Gastroesophageal sphincter (tissue), 4 donors: ENCODE measurements around the gene DOK1. TPM values are rescaled to one million over a fixed set of nuclear protein-coding genes. Genes with fewer than 3 reads are reported as not detected.

Experiments used
- ATAC-seq: fragments of 150-250 bp; one replicate; pipeline ENCODE4 v1.9.1; 2016; ENCODE audit warnings: mild to moderate bottlenecking, moderate library complexity
- H3K27ac ChIP-seq, 4 donors: fragments of 200-600 bp; sonication (generic) in 3 of 4; 1 replicate in 3 of 4; 2 replicates in 1 of 4; pipeline ENCODE4 v1.5.1; 2016 to 2019
- H3K27me3 ChIP-seq: fragments of 200-600 bp; sonication (generic); one replicate; pipeline ENCODE4 v1.5.1; 2019
- H3K36me3 ChIP-seq, 2 donors: fragments of 200-600 bp; sonication (generic); one replicate each; pipeline ENCODE4 v1.5.1; 2019; ENCODE audit warnings: control low read depth in 1 of 2
- H3K4me1 ChIP-seq, 3 donors: fragments of 200-600 bp; sonication (generic); 1 replicate in 2 of 3; 2 replicates in 1 of 3; pipeline ENCODE4 v1.5.1; 2016 to 2019; ENCODE audit warnings: control low read depth in 2 of 3
- H3K4me3 ChIP-seq, 2 donors: fragments of 200-600 bp; sonication (generic); one replicate each; pipeline ENCODE4 v1.5.1; 2019; ENCODE audit warnings: mild to moderate bottlenecking in 1 of 2, moderate library complexity in 1 of 2
- H3K9me3 ChIP-seq, 3 donors: fragments of 200-600 bp; sonication (generic); one replicate each; pipeline ENCODE4 v1.5.1; 2017 to 2019; ENCODE audit warnings: control low read depth in 2 of 3
- EP300 ChIP-seq: sonication (generic); formaldehyde crosslinking; IDR thresholded peaks from one replicate; pipeline ENCODE4 v1.6.1; 2017; ENCODE audit warnings: antibody characterized with exemption, mild to moderate bottlenecking
- POLR2A ChIP-seq, 2 donors: fragments of 450-650 bp; IDR thresholded peaks; one replicate each; pipeline ENCODE4 v1.6.1; 2017; ENCODE audit warnings: antibody characterized with exemption in 2 of 2, mild to moderate bottlenecking in 2 of 2, moderate library complexity in 1 of 2
- POLR2AphosphoS5 ChIP-seq: sonication (generic); formaldehyde crosslinking; IDR thresholded peaks from one replicate; pipeline ENCODE4 v1.6.1; 2017; ENCODE audit warnings: antibody characterized with exemption
- WGBS, 2 donors: methylation state at CpG; one replicate each; pipeline ENCODE4 v1.1.5; 2018; ENCODE audit warnings: low coverage in 1 of 2; 5-methylcytosine and 5-hydroxymethylcytosine counted together
- total RNA-seq, 4 donors: library from RNA; depleted of rRNA; stranded (reverse); fragments of >200 nt; gene quantifications; one replicate each; pipeline ENCODE4 v1.1.0, GENCODE V29; 2016
- TF ChIP-seq, protein P1 (sequence below), 4 experiments: fragments of 200-600 bp in 2 of 4; fragments of 450-650 bp in 2 of 4; sonication (generic) in 1 of 4; IDR thresholded peaks; one replicate each; pipeline ENCODE4 v1.5.1; 2017 to 2019; ENCODE audit warnings: antibody characterized with exemption in 4 of 4, mild to moderate bottlenecking in 2 of 4, moderate library complexity in 2 of 4

Gene DOK1
- total RNA-seq, 4 donors from 2014 or later: 16.3 to 28.8 (median 19.5) TPM

DNA sequence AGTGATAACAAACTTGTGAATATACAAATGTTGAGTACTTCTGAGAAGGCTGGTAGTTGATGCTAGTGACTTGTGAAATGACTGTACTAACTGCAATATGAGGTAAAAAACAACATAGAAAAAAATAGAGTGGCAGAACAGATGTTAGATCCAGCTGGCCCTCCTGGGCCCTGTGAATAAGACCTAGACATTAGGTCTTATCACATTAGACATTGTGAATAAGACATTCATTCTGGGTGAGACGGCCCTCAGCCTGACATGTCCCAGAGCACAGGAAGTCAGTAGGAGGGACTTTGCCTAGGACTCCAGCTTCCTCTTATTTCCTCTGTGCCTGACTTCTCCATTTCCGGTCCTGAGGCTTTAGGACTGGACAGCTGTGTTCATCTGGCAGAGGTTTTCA, 22.9 kb downstream of the DOK1 start:
- Histone ChIP-seq H3K36me3 (no peaks in the 10 kb centered on the region), H3K27ac (no peak overlapping the region), H3K9me3 (no peaks in the 10 kb centered on the region), H3K4me1 (no peaks in the 10 kb centered on the region), H3K27me3 (peaks cover 22% of the 10 kb centered on the region), H3K4me3 (no peak overlapping the region)
- no peak for TF ChIP-seq POLR2AphosphoS5
- no peak for TF ChIP-seq EP300
- 20 to 29% methylated on average over 2 of the region's 2 CpGs for WGBS, 2 donors
- peak; percentile 58 for ATAC-seq

DNA sequence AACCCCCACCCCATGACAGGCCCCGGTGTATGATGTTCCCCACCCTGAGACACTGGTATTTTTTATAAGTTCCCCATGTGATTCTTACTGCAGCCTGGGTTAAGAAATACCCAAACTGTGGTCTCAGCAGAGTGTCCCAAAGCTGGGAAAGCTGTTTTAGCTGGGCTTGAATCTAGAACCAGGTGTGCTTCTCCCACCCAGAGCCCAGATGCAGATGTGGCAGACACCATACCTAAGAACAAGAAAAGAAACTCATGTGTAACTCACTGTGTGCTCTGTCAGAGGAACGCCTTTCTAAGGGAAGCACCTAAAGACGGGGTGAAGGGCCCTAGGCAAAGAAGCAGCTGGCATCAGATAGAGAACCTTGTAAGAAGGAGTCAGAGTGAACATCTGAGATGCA, 23.9 kb downstream of the DOK1 start:
- Histone ChIP-seq H3K4me1 (no peaks in the 10 kb centered on the region), H3K9me3 (no peaks in the 10 kb centered on the region), H3K27ac (no peak overlapping the region), H3K4me3 (no peak overlapping the region), H3K36me3 (no peaks in the 10 kb centered on the region), H3K27me3 (peaks cover 18% of the 10 kb centered on the region)
- no peak for ATAC-seq
- WGBS, 2 donors: 63 to 94% methylated on average over 2 of the region's 3 CpGs
- TF ChIP-seq, protein P1, sequence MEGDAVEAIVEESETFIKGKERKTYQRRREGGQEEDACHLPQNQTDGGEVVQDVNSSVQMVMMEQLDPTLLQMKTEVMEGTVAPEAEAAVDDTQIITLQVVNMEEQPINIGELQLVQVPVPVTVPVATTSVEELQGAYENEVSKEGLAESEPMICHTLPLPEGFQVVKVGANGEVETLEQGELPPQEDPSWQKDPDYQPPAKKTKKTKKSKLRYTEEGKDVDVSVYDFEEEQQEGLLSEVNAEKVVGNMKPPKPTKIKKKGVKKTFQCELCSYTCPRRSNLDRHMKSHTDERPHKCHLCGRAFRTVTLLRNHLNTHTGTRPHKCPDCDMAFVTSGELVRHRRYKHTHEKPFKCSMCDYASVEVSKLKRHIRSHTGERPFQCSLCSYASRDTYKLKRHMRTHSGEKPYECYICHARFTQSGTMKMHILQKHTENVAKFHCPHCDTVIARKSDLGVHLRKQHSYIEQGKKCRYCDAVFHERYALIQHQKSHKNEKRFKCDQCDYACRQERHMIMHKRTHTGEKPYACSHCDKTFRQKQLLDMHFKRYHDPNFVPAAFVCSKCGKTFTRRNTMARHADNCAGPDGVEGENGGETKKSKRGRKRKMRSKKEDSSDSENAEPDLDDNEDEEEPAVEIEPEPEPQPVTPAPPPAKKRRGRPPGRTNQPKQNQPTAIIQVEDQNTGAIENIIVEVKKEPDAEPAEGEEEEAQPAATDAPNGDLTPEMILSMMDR (IDR thresholded peaks at IDR 0.05): no peak
- TF ChIP-seq POLR2AphosphoS5 (no peak), POLR2A (IDR thresholded peaks at IDR 0.05) (no peak), EP300 (no peak)

DNA sequence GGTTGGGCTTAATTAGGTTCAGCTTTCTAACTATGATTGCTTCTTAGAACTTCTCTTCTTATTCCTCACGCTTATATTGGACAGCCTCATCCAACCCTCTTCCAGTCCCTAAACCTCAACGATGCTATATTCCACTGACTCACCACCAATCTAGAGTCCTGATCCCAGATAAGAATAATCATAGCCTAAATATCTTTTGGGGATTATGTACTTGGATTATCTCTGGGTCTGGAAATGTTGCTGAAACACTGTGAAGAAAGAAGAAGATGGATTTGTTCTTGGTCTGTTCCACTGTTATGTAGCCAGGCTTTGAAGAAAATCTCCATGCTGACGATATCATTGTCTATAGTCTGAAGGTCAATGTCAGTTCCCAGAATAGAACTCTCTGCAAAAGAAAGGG, 26.9 kb downstream of the DOK1 start:
- no peak overlapping the region for H3K27ac ChIP-seq
- no peak overlapping the region for H3K4me3 ChIP-seq
- H3K36me3 ChIP-seq: no peaks in the 10 kb centered on the region
- no peak for ATAC-seq
- WGBS, 2 donors: 72 to 82% methylated on average over 3 of the region's 3 CpGs
- H3K4me1 ChIP-seq: no peaks in the 10 kb centered on the region
- H3K27me3 ChIP-seq: peaks cover 12% of the 10 kb centered on the region
- TF ChIP-seq POLR2A (IDR thresholded peaks at IDR 0.05): no peak
- TF ChIP-seq EP300: no peak
- no peak for TF ChIP-seq POLR2AphosphoS5
- TF ChIP-seq, protein P1 (IDR thresholded peaks at IDR 0.05): no peak
- no peaks in the 10 kb centered on the region for H3K9me3 ChIP-seq

DNA sequence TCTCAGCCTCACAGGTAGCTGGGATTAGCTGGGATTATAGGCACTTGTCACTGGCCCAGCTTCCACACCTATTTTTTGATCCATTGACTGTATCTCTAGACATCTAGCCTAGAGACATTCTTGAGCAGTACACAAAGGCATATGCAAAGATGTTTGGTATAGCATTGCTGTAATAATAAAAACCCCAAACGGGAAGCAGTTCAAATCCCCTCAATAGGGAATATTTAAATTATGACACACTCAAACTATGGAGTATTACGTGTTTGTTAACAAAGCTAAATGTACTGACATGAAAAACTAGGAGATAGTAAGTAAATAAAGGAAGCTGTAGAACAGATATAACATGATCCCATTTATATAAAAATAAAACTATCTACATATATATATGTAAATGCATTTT, 27.7 kb downstream of the DOK1 start:
- no peaks in the 10 kb centered on the region for H3K36me3 ChIP-seq
- TF ChIP-seq POLR2AphosphoS5 (no peak), EP300 (no peak), POLR2A (IDR thresholded peaks at IDR 0.05) (no peak)
- TF ChIP-seq, protein P1 (IDR thresholded peaks at IDR 0.05): no peak
- no peaks in the 10 kb centered on the region for H3K9me3 ChIP-seq
- WGBS, 2 donors: 59 to 75% methylated on average over 1 to 2 of the region's 2 CpGs
- H3K4me1 ChIP-seq: no peaks in the 10 kb centered on the region
- no peak for ATAC-seq
- no peak overlapping the region for H3K4me3 ChIP-seq
- peaks cover 12% of the 10 kb centered on the region for H3K27me3 ChIP-seq
- no peak overlapping the region for H3K27ac ChIP-seq

DNA sequence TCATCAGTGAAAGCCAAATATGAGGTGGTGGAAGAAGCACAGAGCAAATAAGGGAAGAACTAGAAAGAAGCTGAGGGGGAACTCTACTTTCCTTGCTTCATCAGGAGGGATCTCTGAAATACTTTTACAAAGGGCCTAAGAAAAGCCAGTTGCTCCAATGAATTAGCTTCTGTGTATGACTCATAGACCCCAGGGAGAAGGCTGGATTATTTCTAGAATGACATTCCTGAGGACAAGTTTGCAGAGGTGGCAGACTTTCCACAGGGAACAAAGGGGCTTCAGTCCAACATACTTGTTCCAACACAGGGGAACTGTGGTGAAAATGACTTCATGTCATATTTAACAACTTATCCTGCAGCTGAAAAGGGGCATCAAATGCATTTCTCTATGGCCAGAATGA, 29.0 kb downstream of the DOK1 start:
- peaks cover 16% of the 10 kb centered on the region for H3K27me3 ChIP-seq
- no peaks in the 10 kb centered on the region for H3K36me3 ChIP-seq
- H3K4me1 ChIP-seq: no peaks in the 10 kb centered on the region
- H3K4me3 ChIP-seq: no peak overlapping the region
- no peaks in the 10 kb centered on the region for H3K9me3 ChIP-seq
- no peak for ATAC-seq
- no peak overlapping the region for H3K27ac ChIP-seq
- TF ChIP-seq POLR2AphosphoS5 (no peak), POLR2A (IDR thresholded peaks at IDR 0.05) (no peak), EP300 (no peak)

DNA sequence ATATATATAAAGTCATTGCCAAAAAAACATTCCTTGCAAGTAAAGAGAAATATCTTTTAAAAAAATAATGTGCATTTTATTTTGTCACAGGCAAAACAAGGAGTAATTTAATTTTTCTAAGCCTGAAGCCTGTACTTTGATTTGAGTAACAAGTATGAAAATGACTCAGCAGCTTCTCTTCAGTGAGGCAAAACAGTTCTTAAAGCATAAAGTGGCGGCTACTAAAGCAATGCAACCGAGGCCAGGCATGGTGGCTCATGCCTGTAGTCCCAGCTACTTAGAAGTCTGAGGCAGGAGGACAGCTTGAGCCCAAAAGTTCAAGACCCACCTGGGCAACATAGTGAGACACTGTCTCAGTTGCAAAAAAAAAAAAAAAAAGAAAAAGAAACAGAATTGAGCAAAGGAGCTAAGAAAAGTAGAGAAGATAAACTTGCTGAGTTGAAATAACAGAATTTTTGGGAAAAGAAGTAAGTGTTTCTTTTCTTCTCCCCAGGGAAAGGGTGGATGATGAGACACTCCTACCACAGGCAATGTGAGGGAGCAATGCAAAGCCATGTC, 29.6 kb downstream of the DOK1 start:
- 59 to 73% methylated on average over 2 of the region's 2 CpGs for WGBS, 2 donors
- Histone ChIP-seq H3K27me3 (peaks cover 22% of the 10 kb centered on the region), H3K4me1 (no peaks in the 10 kb centered on the region), H3K36me3 (no peaks in the 10 kb centered on the region), H3K27ac (no peak overlapping the region), H3K4me3 (no peak overlapping the region), H3K9me3 (no peaks in the 10 kb centered on the region)
- TF ChIP-seq EP300: no peak
- TF ChIP-seq, protein P1 (IDR thresholded peaks at IDR 0.05): no peak
- TF ChIP-seq POLR2AphosphoS5: no peak
- no peak for ATAC-seq
